HFF-Myc (cell line): ENCODE data around the gene WASHC3.

Experiments used
- DNase-seq: peaks from one replicate; pipeline ENCODE4 v3.0.0-alpha.2; 2011; ENCODE audit warnings: low read depth; ENCODE audit errors: extremely low read depth
- H3K4me3 ChIP-seq: replicated peaks from 2 replicates; pipeline ENCODE4 v1.5.1; 2011; ENCODE audit warnings: low read depth, mild to moderate bottlenecking, control low read depth, low read length
- TF ChIP-seq, protein P1 (sequence below): IDR thresholded peaks from 2 replicates; pipeline ENCODE4 v1.5.1; 2012; ENCODE audit warnings: mild to moderate bottlenecking, low read depth, low read length, control low read depth; ENCODE audit errors: missing control alignments

The WASHC3 gene

DNA sequence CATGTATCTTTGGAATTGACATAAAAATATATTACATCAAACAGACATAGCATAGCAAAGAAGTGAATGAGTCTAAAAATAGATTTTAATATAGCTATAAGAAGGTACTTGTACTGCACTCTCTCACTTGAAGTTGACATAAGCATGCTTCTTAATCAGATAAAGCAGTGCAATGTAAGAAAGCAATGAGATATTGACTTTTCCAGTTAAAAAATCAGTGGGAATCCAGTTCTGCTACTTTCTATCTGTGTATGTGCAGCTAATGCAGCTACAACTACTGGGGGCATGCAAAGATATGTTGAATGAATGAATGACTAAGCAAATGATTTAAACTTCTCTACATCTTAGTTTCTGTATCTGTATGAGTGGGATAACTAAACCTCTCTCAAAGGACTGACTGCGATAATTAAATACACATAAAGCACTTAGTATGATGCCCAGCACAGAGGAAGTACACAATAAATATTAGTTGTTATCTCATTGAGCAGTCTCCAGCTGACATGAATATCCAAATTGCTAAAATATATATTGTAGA lies 10.3 kb downstream of the WASHC3 start:
- DNase-seq = no peak
- TF ChIP-seq, protein P1, sequence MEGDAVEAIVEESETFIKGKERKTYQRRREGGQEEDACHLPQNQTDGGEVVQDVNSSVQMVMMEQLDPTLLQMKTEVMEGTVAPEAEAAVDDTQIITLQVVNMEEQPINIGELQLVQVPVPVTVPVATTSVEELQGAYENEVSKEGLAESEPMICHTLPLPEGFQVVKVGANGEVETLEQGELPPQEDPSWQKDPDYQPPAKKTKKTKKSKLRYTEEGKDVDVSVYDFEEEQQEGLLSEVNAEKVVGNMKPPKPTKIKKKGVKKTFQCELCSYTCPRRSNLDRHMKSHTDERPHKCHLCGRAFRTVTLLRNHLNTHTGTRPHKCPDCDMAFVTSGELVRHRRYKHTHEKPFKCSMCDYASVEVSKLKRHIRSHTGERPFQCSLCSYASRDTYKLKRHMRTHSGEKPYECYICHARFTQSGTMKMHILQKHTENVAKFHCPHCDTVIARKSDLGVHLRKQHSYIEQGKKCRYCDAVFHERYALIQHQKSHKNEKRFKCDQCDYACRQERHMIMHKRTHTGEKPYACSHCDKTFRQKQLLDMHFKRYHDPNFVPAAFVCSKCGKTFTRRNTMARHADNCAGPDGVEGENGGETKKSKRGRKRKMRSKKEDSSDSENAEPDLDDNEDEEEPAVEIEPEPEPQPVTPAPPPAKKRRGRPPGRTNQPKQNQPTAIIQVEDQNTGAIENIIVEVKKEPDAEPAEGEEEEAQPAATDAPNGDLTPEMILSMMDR = no peak

DNA sequence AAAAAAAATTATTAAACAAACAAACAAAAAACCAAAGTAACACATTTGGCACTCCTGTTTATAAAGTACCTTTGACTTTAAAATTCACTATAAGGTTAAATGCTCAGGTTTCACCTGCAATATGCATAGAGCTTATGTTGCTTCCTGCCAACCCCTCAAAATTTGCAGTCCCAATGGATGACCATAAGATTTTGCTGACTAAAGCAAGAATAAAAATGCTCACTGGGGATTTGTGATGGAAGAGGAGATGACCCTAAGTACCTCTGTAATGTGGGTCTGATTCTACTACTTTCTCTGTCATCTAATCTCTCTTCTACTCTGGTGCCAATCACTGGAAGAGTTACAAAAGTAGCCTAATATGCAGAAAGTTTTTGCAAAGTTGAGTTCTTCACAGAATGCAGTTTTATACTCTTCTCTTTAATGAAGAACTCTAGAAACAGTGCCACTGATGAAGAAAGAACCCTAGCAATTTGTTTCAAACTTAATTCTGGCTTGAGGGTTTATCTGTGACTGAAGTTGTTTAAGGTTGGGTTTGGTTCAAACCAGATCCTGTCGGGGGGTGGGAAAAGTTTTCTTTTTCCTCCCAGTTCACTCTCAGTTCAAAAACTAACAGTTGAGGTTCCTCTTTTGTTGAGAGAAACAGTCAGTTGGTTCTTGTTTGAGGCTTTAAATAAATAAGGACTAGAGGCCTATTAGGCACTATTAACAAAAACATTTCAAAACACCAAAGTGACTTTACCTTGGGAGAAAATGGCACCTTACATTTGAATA lies 10.9 kb downstream of the WASHC3 start:
- TF ChIP-seq, protein P1 = no peak
- DNase-seq = no peak
- H3K4me3 ChIP-seq = no peak overlapping the region

More for the DNA sequence above, 10.3 kb downstream of the WASHC3 start:
- H3K4me3 ChIP-seq = no peak overlapping the region

DNA sequence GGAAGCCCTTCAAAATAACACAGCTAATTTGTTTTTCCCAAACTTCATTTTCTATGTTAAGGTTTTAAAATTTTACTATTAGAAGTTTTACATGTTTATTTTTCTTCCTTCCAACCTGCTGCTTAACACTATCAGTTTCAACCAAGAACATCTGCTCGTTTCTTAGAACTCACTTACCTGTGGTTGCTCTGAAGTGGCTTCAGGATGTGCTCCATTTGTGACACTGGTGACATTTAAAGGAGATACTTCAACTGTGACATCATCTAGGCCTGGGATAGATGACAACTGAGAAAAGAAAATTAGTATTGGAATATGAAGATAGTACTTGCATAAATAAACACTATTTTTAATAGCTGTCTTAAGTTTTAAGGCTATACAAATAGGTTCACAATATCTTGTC lies 17.9 kb downstream of the WASHC3 start:
- no peak overlapping the region for H3K4me3 ChIP-seq
- TF ChIP-seq, protein P1 = no peak
- DNase-seq = no peak

DNA sequence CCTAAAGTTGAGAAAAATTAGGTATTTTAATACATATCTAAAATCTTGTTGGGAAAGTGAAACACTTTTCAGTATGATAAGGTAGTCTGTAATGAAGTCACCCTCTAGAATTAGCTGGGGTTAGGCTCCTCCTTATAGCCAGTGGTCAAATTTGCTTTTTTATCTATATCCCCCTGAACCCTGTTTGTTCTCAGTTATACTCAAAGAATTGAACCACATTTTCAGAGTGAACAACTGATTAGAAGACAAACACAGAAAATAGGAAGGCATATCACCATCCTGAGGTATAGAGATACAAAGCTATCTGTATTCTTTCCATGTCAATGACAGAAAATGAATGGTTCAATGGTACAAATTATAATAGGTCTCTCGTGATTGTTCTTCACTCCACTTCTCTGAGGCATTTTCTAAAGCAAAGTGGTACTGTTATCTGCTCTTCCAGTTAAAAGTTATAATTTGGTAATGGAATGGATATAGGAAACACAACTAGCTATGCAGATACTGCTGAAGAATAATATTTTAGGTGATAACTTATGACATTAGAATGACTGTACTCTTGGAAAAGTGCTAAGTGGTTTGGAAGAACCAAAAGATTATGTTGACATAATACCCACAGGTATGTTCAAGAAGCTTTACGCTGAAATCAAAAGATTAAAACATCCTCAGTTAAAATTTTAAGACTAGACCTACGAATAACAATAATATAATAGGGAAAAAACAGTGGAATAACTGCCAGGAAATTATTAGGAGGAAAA lies 27.6 kb downstream of the WASHC3 start:
- TF ChIP-seq, protein P1 = no peak
- DNase-seq = no peak

DNA sequence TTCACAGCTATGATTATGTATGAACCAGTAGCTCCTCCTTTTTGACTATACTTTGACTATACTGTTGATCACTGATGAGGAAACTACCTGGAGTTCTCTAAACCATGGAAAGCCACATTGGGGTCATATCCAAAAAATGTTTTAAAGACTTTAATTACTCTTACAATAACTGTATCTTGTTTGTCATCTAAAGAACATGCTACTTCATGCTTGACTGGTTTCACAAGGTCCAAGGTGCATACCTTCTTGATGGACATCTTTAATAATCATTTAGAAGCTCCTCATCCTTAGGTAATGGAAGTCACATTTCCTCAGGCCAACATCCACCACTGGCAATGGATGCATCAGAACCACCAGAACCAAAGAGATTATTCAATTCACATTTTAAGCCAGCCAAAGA lies 29.9 kb downstream of the WASHC3 start:
- H3K4me3 ChIP-seq = no peak overlapping the region
- TF ChIP-seq, protein P1 = no peak

More for the DNA sequence above, 27.6 kb downstream of the WASHC3 start:
- H3K4me3 ChIP-seq = no peak overlapping the region

DNA sequence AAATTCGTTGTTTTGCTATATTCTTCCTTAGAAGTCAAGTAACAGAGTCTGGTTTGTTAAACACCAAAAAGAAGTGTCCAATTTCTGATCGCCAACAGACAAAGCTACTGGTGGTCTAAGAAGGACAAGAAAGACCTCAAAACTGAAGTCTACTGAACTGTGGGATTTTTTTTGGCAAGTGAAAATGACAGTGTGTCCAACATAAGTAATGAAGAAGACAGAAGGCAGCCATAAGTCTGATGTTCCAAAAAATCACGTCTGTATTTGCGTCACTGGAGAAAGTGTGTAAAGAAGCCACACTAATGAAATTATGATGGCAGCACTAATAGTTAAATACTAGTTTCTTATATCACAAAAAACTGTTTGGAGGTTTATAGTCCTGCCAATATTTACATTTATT lies 32.6 kb downstream of the WASHC3 start:
- H3K4me3 ChIP-seq = no peak overlapping the region
- DNase-seq = no peak
- TF ChIP-seq, protein P1 = no peak

More for the DNA sequence above, 29.9 kb downstream of the WASHC3 start:
- no peak for DNase-seq
